HG03095 (cell line): ENCODE measurements around the gene REEP6.
A peak's percentile ranks its signal among the peaks of the same experiment; 100 is the strongest.

Experiments
- ATAC-seq: cut with Tn5 transposase; IDR thresholded peaks from one replicate; pipeline ENCODE4 v1.9.1; 2021; ENCODE audit warnings: moderate library complexity; ENCODE audit not compliant: unreplicated experiment

Gene REEP6

GRCh38 chr19:1491114-1491848, at the start of gene REEP6:
Gene REEP6, plus strand, starts transcription at chr19:1491181. Its CDS starts 89 bp downstream, at chr19:1491270.
- ATAC-seq: no peak

GRCh38 chr19:1441677-1442438, 49.1 kb upstream of the REEP6 start:
- no peak for ATAC-seq

- ATAC-seq: peak; percentile 70
Observed at GRCh38 chr19:1445185-1445931, 45.6 kb upstream of the REEP6 start.

GRCh38 chr19:1445932-1446712, 44.9 kb upstream of the REEP6 start:
- no peak for ATAC-seq

GRCh38 chr19:1446713-1447481, 44.1 kb upstream of the REEP6 start:
- no peak for ATAC-seq

- ATAC-seq: no peak
Observed at GRCh38 chr19:1447504-1447903, 43.5 kb upstream of the REEP6 start.

GRCh38 chr19:1447944-1448343, 43.0 kb upstream of the REEP6 start:
- ATAC-seq: no peak

GRCh38 chr19:1449467-1450442, 41.2 kb upstream of the REEP6 start, which contains the start of gene APC2:
Gene APC2, plus strand, starts transcription at chr19:1450121. Its CDS starts 2,881 bp downstream, at chr19:1453002.
- ATAC-seq: no peak

- no peak for ATAC-seq
Observed at GRCh38 chr19:1450735-1451731, 39.9 kb upstream of the REEP6 start.

- no peak for ATAC-seq
Observed at GRCh38 chr19:1451916-1452801, 38.8 kb upstream of the REEP6 start.

GRCh38 chr19:1452802-1453524, 38.0 kb upstream of the REEP6 start:
- ATAC-seq: no peak

- ATAC-seq: no peak
Observed at GRCh38 chr19:1453525-1454364, 37.2 kb upstream of the REEP6 start.

GRCh38 chr19:1455002-1455335, 36.0 kb upstream of the REEP6 start:
- ATAC-seq: no peak

GRCh38 chr19:1455336-1456120, 35.5 kb upstream of the REEP6 start:
- ATAC-seq: no peak
